ENCODE data around the gene RGL2.

Gene RGL2

DNA sequence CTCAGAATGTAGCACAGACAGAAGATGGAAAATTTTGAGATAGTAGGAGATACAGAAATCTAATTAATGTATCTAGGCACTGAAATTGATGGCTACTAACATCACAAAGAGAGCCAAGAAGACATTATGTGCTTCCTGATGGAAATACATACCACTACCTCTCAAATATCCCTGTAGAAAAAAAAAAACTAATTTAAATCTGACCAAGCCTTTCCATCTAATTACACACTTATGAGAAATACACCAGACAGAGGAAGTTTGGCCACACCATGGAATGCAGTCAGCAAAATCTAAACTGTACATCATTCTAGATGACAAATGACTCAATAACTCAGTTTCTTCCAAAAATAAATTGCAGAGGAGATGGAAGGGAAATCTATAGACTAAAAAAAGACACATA is 46.0 kb downstream of the RGL2 start:
- Histone ChIP-seq H3K9ac (ENCODE audit: low read depth, low read length) (no peak overlapping the region), H3K4me1 (ENCODE audit: insufficient read depth, low read length) (peaks cover 6% of the 10 kb centered on the region; the same call in 1 of the 2 replicates), H3K36me3 (ENCODE audit: insufficient read depth, low read length) (no peaks in the 10 kb centered on the region), H3K9me3 (ENCODE audit: control insufficient read depth, insufficient read depth, low read length) (no peaks in the 10 kb centered on the region; the same call in 1 of the 2 replicates)

DNA sequence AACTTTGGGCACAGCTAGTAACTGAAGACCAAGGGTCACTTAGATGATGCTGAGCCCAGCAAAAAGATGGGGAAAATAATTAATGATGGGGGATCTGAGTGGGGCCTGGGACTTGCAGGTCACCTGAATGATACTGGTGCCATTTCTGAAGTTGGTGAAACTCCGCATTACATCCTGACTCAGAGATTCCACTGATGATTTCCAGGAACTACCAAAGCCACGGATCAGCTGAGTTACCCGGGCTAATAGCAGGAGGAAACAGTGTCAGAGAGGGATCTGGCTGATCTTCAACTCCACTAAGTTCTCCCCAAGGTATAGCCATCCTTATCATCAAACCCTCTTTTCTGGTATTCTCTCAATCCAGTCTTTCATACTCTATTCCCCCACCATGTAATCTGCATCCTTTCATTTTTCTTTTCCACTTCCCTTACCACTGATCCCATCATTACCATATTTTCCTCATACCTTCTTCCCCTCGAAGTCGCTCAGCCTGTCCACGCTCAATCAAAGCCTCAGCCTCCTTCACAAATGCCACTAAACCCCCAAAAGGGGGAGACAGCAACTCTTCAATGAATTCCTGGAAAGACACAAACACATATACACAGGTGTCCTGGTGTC is 47.2 kb downstream of the RGL2 start:
- H3K36me3 ChIP-seq (ENCODE audit: insufficient read depth, low read length) = no peaks in the 10 kb centered on the region
- H3K9me3 ChIP-seq (ENCODE audit: control insufficient read depth, insufficient read depth, low read length) = no peaks in the 10 kb centered on the region; the same call in 1 of the 2 replicates
- H3K4me1 ChIP-seq (ENCODE audit: insufficient read depth, low read length) = peaks cover 6% of the 10 kb centered on the region; the same call in 1 of the 2 replicates
- no peak overlapping the region for H3K9ac ChIP-seq (ENCODE audit: low read depth, low read length)

DNA sequence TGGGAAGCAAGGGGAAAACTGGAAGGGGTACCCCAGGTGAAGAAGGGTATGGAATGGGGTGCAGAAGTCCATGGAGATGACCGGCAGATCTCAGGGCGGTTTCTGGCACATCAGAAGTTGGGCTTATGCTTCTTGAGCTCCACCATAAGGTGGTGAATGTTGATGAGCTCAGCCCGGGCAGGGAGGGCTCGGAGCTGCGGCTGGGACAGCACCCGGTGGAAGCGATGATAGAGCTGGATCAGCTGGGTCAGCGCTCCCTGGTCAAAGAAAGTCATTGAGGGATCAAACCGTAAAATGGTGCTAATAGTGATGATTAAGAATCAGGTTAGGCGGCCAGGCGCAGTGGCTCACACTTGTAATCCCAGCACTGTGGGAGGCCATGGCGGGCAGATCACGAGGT is 48.0 kb downstream of the RGL2 start:
- Histone ChIP-seq H3K9me3 (ENCODE audit: control insufficient read depth, insufficient read depth, low read length) (no peaks in the 10 kb centered on the region; the same call in 1 of the 2 replicates), H3K9ac (ENCODE audit: low read depth, low read length) (no peak overlapping the region), H3K36me3 (ENCODE audit: insufficient read depth, low read length) (no peaks in the 10 kb centered on the region), H3K4me1 (ENCODE audit: insufficient read depth, low read length) (peaks cover 6% of the 10 kb centered on the region; the same call in 1 of the 2 replicates)

DNA sequence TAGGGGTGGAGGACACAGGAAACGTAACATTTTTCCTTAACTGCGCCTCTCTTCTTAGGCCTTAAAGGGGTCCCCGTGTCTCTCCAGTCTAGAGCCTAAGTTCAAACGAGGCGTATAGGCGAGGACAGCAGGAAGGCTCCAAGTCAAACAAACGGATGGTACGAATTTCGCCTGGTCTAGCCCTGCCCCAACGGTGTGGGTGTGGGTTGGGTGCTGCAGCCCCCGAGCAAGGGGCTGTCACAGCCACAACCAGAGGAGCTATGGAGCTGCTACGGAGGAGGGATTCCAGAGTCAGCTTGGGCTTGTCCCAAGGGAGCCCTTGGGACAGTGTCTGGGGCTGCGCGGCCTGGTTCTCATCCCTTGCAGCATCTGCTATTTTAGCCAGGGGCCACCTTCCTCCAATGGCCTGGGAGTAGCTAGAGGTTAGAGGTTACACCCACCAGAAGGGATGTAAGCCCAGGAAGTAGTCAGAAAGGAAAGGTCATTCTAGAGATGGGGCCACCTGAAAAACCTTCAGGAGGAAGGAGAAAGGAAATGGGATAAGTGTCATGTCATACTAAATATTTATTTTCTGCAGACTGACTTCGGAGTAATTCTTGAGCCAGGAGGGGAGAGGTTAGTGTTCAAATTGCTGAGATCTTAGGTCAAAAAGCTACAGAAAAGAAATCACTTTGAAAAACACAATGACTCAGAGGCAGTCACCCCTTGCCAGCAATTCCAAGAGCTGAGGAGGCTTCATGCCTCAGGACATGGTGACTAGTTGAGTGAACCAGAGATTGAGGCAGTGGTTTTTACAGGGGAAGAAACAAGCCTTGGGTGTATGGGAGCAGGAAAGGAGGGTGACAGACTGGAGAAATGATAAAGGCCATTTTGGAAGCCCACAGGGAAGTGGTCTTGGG is 48.8 kb downstream of the RGL2 start:
- Histone ChIP-seq H3K36me3 (ENCODE audit: insufficient read depth, low read length) (no peaks in the 10 kb centered on the region), H3K9me3 (ENCODE audit: control insufficient read depth, insufficient read depth, low read length) (no peaks in the 10 kb centered on the region), H3K4me1 (ENCODE audit: insufficient read depth, low read length) (peaks cover 6% of the 10 kb centered on the region; the same call in 1 of the 2 replicates), H3K9ac (ENCODE audit: low read depth, low read length) (peak overlapping the region; percentile 74)

DNA sequence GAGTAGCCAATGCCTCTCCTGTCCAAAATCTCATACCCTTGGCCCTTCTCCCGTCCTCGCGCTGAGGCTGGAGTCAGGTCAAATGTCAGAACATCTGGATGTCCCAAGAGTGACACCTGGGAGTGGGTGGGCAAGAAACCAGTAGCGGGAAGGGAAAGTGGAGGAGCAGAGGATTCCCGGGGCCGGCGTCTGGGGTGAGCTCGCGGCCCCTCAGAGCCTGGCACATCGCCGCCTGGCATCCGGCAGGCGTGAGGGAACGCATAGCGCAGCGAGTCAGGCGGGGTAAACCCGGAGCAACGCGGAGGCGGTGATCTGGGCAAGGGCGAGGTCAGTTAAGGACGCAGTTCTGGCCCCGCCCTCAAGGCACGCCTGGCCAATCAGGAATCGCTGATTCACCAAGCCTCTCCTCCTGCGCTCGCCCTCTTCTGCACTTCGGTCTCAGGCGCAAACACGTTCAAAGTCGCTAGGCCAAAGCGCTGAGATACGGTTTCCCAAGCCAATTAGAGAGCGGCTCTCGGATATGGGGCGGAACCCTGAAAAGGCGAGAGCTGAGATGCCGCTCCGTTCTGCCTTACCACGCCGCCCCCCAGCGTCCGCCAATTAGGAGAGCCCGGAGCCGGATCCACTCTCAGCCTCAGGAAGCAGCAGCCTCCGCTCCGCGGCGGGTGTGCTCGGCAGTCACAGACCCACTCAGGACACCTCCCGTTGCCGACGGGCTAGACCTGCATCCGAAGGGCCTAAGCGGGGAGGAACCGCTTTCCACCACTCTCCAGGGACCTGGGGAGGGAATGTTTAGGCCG is 49.6 kb downstream of the RGL2 start:
- peaks cover 6% of the 10 kb centered on the region; the same call in 1 of the 2 replicates for H3K4me1 ChIP-seq (ENCODE audit: insufficient read depth, low read length)
- no peaks in the 10 kb centered on the region for H3K36me3 ChIP-seq (ENCODE audit: insufficient read depth, low read length)
- no peaks in the 10 kb centered on the region for H3K9me3 ChIP-seq (ENCODE audit: control insufficient read depth, insufficient read depth, low read length)
- peak overlapping the region; percentile 74 for H3K9ac ChIP-seq (ENCODE audit: low read depth, low read length)

DNA sequence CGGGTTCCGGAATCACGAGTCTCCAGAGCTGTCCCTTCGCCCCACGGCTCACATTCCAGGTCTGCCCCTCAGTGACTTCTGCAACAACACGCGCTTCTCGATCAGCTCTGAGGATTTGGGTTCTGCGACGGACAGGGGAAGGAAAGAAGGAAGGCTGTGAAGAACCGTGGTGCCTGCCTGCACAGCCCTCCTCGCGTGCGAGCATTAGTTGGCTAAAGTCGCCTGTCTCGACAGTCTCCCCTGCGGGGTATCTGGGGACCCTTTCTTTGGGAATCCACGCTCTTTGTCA is 50.2 kb downstream of the RGL2 start:
- peak overlapping the region; percentile 50; the same call in 1 of the 2 replicates for H3K9ac ChIP-seq (ENCODE audit: low read depth, low read length)
- peaks cover 6% of the 10 kb centered on the region; the same call in 1 of the 2 replicates for H3K4me1 ChIP-seq (ENCODE audit: insufficient read depth, low read length)
- H3K9me3 ChIP-seq (ENCODE audit: control insufficient read depth, insufficient read depth, low read length) = no peaks in the 10 kb centered on the region
- no peaks in the 10 kb centered on the region for H3K36me3 ChIP-seq (ENCODE audit: insufficient read depth, low read length)

DNA sequence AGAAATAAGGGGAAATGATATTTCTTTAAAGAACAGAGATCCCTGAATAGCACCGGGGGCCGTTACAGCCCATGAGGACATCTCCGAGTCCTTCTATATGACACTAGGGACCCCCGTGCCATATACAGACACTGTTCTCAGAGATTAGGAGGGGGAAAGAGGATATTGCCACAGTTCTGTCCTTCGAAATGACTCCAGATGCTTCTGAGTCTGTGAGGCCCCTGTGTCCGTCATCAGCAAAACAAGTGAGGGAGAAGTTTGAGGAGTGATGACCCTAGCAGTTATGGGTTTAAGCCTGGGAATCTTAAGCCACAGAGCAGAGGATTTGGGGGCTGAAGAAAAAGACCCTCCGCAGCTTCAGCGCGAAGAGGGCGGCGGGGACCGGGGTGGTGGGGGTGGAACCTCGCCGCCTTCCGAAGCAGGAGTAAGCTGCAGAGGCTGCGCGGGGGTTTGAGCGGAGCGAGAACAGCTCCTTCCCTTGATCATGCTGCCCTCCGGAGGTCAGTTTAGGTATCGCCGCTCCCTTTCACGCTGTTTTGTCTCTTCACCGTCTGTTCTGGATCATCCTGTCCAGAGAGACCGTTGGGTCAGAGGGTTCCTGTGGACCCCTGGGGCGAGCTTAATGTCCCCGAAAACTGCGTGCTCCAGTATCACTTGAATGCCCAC is 50.6 kb downstream of the RGL2 start:
- Histone ChIP-seq H3K4me1 (ENCODE audit: insufficient read depth, low read length) (peaks cover 6% of the 10 kb centered on the region; the same call in 1 of the 2 replicates), H3K36me3 (ENCODE audit: insufficient read depth, low read length) (no peaks in the 10 kb centered on the region), H3K9ac (ENCODE audit: low read depth, low read length) (peak overlapping the region; percentile 50; the same call in 1 of the 2 replicates), H3K9me3 (ENCODE audit: control insufficient read depth, insufficient read depth, low read length) (no peaks in the 10 kb centered on the region)

DNA sequence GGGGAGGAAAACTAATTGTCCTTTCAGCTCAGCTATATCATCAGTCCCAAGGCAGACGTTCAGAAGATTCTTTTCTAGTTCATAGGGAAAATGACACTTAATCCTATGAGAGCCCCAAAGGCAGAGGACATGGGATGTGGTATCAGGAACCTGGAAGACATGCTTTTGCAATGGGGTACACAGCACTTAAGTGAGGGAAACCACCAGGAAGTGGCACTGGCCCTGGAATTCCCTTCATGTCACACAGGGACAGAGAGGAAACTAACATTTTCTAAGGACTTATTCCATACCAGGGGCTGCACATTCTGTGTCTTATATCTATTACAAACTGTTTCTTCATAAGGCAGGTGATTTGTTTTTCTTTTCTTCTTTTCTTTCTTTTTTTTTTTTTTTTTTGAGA is 55.3 kb downstream of the RGL2 start:
- Histone ChIP-seq H3K9ac (ENCODE audit: low read depth, low read length) (no peak overlapping the region), H3K36me3 (ENCODE audit: insufficient read depth, low read length) (no peaks in the 10 kb centered on the region), H3K9me3 (ENCODE audit: control insufficient read depth, insufficient read depth, low read length) (no peaks in the 10 kb centered on the region), H3K4me1 (ENCODE audit: insufficient read depth, low read length) (no peaks in the 10 kb centered on the region)

DNA sequence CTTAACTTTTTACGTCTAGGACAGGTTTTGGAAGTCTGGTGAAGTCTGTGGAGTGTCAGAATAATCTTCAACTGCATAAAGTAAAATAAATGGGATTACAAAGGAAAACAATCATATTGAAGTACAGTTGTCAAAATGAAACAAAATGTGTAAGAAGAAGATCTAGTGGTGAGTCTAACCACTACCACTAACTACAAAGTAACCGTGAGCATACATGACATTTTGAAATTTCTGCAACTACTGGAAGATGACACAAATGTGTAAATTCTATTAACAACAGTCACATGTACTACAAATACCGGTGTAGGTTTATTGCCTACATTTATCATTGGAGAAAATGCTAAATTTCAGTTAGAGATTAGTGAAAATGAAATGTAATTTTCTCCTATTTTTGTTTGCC is 56.8 kb downstream of the RGL2 start:
- H3K36me3 ChIP-seq (ENCODE audit: insufficient read depth, low read length) = no peaks in the 10 kb centered on the region
- no peaks in the 10 kb centered on the region for H3K9me3 ChIP-seq (ENCODE audit: control insufficient read depth, insufficient read depth, low read length)
- no peaks in the 10 kb centered on the region for H3K4me1 ChIP-seq (ENCODE audit: insufficient read depth, low read length)
- H3K9ac ChIP-seq (ENCODE audit: low read depth, low read length) = no peak overlapping the region

Measured in ES-I3 (cell line).